Panc1 (cell line): Measurements from ENCODE around the gene TLR10. TPM values are rescaled to one million over a fixed set of nuclear protein-coding genes. Genes with fewer than 3 reads are reported as not detected.

Experiments used
- ATAC-seq: fragments of 200-7000 bp; cut with Tn5 transposase; 2 replicates; pipeline ENCODE4 v1.9.1; 2020; ENCODE audit warnings: mild to moderate bottlenecking, moderate library complexity
- BruUV-seq: library from RNA; stranded (reverse); fragments of 400-500 nt; replicated peaks from 2 replicates; lab custom pipeline; 2021; lab: Mats Ljungman, UMichigan
- CTCF ChIA-PET: fragments of 300-600 bp; sonication (Branson Sonifier 250); formaldehyde crosslinking; loops from one replicate; lab custom pipeline; 2022; ENCODE audit warnings: antibody characterized with exemption; lab: Charles Lee
- POLR2A ChIA-PET: fragments of 300-600 bp; sonication (Branson Sonifier 250); formaldehyde crosslinking; loops from one replicate; lab custom pipeline; 2022; ENCODE audit warnings: antibody characterized with exemption; lab: Charles Lee
- DNase-seq: peaks from one replicate; pipeline ENCODE4 v3.0.0-alpha.2; 2010; ENCODE audit warnings: low read depth, low spot score
- H3K27ac ChIP-seq: 2 replicates; pipeline ENCODE4 v1.5.1; 2011; ENCODE audit warnings: mild to moderate bottlenecking, low read length, inconsistent platforms
- H3K27me3 ChIP-seq: fragments of 200-500 bp; sonication (Bioruptor generic); 2 replicates; pipeline ENCODE4 v1.6.0; 2014; ENCODE audit warnings: low read length, inconsistent platforms; ENCODE audit not compliant: control insufficient read depth, insufficient read depth
- H3K36me3 ChIP-seq: fragments of 200-500 bp; sonication (Bioruptor generic); 2 replicates; pipeline ENCODE4 v1.5.1; 2014; ENCODE audit warnings: inconsistent platforms, mild to moderate bottlenecking, low read length, moderate library complexity; ENCODE audit not compliant: control insufficient read depth, insufficient read depth
- H3K4me1 ChIP-seq: 2 replicates; pipeline ENCODE4 v1.5.1; 2011; ENCODE audit warnings: inconsistent platforms, mild to moderate bottlenecking, low read length, moderate library complexity; ENCODE audit not compliant: control insufficient read depth, insufficient read depth
- H3K4me3 ChIP-seq, 2 experiments: 2 replicates each; pipeline ENCODE4 v1.5.1; 2011 to 2012; ENCODE audit warnings: low read depth in 2 of 2, low read length in 2 of 2, mild to moderate bottlenecking in 2 of 2, inconsistent platforms in 1 of 2, moderate library complexity in 1 of 2
- H3K9me3 ChIP-seq: fragments of 200-500 bp; sonication (Bioruptor generic); 2 replicates; pipeline ENCODE4 v1.5.1; 2014; ENCODE audit warnings: low read depth, mild to moderate bottlenecking, inconsistent platforms, low read length, moderate library complexity; ENCODE audit not compliant: control insufficient read depth, insufficient read depth
- CTCF ChIP-seq: fragments of 450-650 bp; IDR thresholded peaks from 2 replicates; pipeline ENCODE4 v1.5.1; 2017; ENCODE audit warnings: mild to moderate bottlenecking
- POLR2AphosphoS5 ChIP-seq: IDR thresholded peaks from 2 replicates; pipeline ENCODE4 v1.6.1; 2012; ENCODE audit warnings: mild to moderate bottlenecking, low read depth, low read length, moderate library complexity
- REST ChIP-seq, 2 experiments: IDR thresholded peaks; 2 replicates each; pipeline ENCODE4 v1.6.1; 2011 to 2012; ENCODE audit warnings: low read depth in 2 of 2, control low read depth in 1 of 2, low read length in 1 of 2, mild to moderate bottlenecking in 1 of 2, moderate library complexity in 1 of 2; ENCODE audit not compliant: insufficient read depth in 1 of 2
- SIN3A ChIP-seq: IDR thresholded peaks from 2 replicates; pipeline ENCODE4 v1.6.1; 2012; ENCODE audit warnings: low read depth, mild to moderate bottlenecking, low read length, moderate library complexity, borderline replicate concordance; ENCODE audit not compliant: insufficient read depth
- TCF7L2 ChIP-seq: IDR thresholded peaks from 2 replicates; pipeline ENCODE4 v1.6.1; 2011; ENCODE audit warnings: mild to moderate bottlenecking, low read depth, low read length, inconsistent platforms
- in situ Hi-C: cut with HindIII; loops from 2 replicates; pipeline ENCODE4 v1.10.0; 2016; ENCODE audit warnings: low sequenced_read_pairs, low pct_unique_long_range_greater_than_20kb
- intact Hi-C: fragments of 100-400 bp; cut with micrococcal nuclease; formaldehyde crosslinking; loops from one replicate; pipeline ENCODE4 v1.10.0; 2022; ENCODE audit not compliant: unreplicated experiment
- total RNA-seq: library from RNA; stranded (reverse); gene quantifications from one replicate; pipeline ENCODE4 v1.2.1, GENCODE V29; 2021; ENCODE audit not compliant: unreplicated experiment

The TLR10 gene
- total RNA-seq, 1 experiment from 2014 or later, result 0.05 TPM

DNA sequence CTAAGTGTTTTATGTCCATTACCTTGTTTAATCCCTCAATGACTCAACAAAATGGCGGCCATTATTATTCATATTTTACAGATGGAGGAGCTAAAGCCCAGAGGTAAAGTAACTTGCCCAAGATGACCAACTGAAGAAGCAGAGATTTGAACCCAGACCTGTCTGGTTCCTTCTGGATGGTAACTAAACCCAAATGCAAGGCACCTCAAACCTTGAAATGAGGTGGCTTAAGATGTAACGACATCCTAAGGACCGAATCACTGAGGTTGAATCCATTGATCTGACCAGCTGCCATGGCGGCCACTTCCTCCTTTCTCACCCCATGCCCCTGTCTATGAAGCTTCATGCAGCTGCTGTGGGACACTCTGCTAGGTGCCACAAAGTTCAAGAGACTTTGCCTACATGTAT lies 932 bp downstream of the TLR10 start:
- Histone ChIP-seq H3K4me3 (no peak overlapping the region), H3K9me3 (no peaks in the 10 kb centered on the region), H3K4me1 (no peaks in the 10 kb centered on the region), H3K27ac (no peak overlapping the region), H3K36me3 (no peaks in the 10 kb centered on the region), H3K27me3 (no peaks in the 10 kb centered on the region)
- BruUV-seq, result no TSS peak
- intact Hi-C loops, result no loop called here
- TF ChIP-seq REST (IDR thresholded peaks at IDR 0.05; ENCODE audit: insufficient read depth in 1 of 2, low read depth in 2 of 2, low read length in 1 of 2) (no peak), POLR2AphosphoS5 (no peak), TCF7L2 (no peak), SIN3A (no peak), CTCF (no peak)
- ChIA-PET CTCF (interaction anchor here (1.8 kb wide), 1 partner anchor 22 kb away, joined by 7 read pairs; no protein-coding TSS in a partner anchor), POLR2A (no interaction called here)
- ATAC-seq (no peak), DNase-seq (no peak)
- in situ Hi-C loops, result no loop called here

DNA sequence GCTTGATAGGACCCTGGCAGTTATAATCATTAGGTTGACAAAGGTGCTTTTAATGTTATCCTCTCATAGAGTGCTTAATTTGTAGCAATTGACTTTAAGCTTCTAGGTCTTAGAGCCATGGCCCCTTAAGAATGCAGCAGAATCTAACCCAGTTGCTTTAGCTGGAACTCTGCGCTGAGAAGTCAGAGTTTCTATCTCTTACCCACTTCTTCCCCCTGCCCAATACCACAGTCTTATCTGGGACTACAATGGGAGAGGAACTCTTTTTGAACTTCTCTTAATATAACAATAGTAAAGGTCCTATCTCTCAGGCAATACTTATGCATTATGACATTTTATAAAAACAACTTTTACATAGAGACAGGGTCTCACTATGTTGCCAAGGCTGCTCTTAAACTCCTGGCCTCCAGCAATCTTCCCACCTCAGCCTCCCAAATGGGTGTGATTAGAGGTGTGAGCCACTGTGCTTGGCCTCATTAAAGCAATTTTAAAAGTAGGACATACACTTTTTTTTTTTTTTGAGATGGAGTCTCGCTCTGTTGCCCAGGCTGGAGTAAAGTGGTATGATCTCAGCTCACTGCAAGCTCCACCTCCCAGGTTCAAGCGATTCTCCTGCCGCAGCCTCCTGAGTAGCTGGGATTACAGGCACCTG lies 1.8 kb downstream of the TLR10 start:
- H3K4me3 ChIP-seq, result no peak overlapping the region
- intact Hi-C loops (no loop called here), in situ Hi-C loops (no loop called here)
- no peaks in the 10 kb centered on the region for H3K27me3 ChIP-seq
- ATAC-seq (no peak), DNase-seq (no peak)
- no peaks in the 10 kb centered on the region for H3K9me3 ChIP-seq
- ChIA-PET POLR2A (no interaction called here), CTCF (interaction anchor here (1.8 kb wide), 1 partner anchor 21 kb away, joined by 7 read pairs; no protein-coding TSS in a partner anchor)
- no TSS peak for BruUV-seq
- TF ChIP-seq CTCF, result no peak
- TF ChIP-seq REST (IDR thresholded peaks at IDR 0.05; ENCODE audit: insufficient read depth in 1 of 2, low read depth in 2 of 2, low read length in 1 of 2), result no peak
- H3K27ac ChIP-seq, result no peak overlapping the region
- no peaks in the 10 kb centered on the region for H3K36me3 ChIP-seq
- no peaks in the 10 kb centered on the region for H3K4me1 ChIP-seq
